ENCODE results near the gene APBA2. TPM values are rescaled to one million over a fixed set of nuclear protein-coding genes. Genes with fewer than 3 reads are reported as not detected.

The APBA2 gene
- total RNA-seq, 1 donor from 2014 or later, result 33.1 TPM

DNA sequence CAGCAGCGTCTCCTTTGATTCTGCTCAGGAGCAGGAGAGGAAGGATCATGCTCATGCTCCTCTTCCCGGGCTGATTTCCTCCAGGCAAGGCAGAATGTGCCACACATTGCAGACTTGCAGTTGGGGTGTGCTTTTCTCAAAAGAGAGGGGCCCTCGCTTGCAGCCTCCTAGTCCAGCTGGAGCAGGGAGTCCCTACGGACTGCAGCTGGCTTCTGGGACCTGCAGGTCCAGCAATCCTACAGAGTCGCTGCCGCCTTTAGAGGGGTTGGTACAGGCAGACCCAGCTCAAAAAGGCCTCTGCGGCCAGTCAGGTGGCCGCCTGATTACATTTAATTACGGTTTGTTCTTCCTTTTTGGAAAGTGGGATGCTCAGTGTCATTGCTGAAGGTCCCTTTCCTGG, 210.0 kb downstream of the APBA2 start:
- H3K9me3 Mint-ChIP-seq, result no peaks in the 10 kb centered on the region
- TF ChIP-seq, protein P1, sequence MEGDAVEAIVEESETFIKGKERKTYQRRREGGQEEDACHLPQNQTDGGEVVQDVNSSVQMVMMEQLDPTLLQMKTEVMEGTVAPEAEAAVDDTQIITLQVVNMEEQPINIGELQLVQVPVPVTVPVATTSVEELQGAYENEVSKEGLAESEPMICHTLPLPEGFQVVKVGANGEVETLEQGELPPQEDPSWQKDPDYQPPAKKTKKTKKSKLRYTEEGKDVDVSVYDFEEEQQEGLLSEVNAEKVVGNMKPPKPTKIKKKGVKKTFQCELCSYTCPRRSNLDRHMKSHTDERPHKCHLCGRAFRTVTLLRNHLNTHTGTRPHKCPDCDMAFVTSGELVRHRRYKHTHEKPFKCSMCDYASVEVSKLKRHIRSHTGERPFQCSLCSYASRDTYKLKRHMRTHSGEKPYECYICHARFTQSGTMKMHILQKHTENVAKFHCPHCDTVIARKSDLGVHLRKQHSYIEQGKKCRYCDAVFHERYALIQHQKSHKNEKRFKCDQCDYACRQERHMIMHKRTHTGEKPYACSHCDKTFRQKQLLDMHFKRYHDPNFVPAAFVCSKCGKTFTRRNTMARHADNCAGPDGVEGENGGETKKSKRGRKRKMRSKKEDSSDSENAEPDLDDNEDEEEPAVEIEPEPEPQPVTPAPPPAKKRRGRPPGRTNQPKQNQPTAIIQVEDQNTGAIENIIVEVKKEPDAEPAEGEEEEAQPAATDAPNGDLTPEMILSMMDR (IDR thresholded peaks at IDR 0.05; ENCODE audit: unreplicated experiment), result no peak
- H3K4me3 Mint-ChIP-seq, result no peak overlapping the region
- H3K27ac Mint-ChIP-seq, result no peak overlapping the region
- H3K4me1 Mint-ChIP-seq, result no peaks in the 10 kb centered on the region
- DNase-seq (ENCODE audit: low spot score in 2 of 2, unreplicated experiment in 2 of 2), result no peak
- peaks cover 9% of the 10 kb centered on the region for H3K36me3 Mint-ChIP-seq
- H3K27me3 Mint-ChIP-seq (ENCODE audit: low read depth), result no peaks in the 10 kb centered on the region

DNA sequence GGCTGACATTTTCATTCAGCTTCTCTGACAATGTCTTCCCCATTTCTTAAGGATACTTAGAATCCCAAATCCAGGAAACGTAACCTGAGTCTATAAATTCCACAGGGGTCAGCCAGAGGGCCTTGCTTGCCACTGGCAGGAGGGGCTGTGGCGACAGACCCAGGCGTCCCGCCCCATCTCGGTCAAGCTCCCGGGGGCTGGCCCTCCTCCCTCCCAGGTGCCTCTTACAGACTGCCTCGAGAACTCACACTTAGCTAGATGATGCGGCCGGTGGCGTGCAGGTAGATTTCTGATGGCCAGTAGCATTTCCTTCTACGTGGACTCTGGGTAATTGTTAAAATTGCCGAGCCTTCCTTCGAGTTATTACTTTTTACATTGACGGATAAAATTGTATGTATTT, 211.4 kb downstream of the APBA2 start:
- TF ChIP-seq, protein P1 (IDR thresholded peaks at IDR 0.05; ENCODE audit: unreplicated experiment), result no peak
- DNase-seq (ENCODE audit: low spot score in 2 of 2, unreplicated experiment in 2 of 2), result no peak
- Mint-ChIP-seq H3K27me3 (ENCODE audit: low read depth) (no peaks in the 10 kb centered on the region), H3K4me3 (no peak overlapping the region), H3K4me1 (no peaks in the 10 kb centered on the region), H3K36me3 (peaks cover 9% of the 10 kb centered on the region), H3K27ac (no peak overlapping the region), H3K9me3 (no peaks in the 10 kb centered on the region)

DNA sequence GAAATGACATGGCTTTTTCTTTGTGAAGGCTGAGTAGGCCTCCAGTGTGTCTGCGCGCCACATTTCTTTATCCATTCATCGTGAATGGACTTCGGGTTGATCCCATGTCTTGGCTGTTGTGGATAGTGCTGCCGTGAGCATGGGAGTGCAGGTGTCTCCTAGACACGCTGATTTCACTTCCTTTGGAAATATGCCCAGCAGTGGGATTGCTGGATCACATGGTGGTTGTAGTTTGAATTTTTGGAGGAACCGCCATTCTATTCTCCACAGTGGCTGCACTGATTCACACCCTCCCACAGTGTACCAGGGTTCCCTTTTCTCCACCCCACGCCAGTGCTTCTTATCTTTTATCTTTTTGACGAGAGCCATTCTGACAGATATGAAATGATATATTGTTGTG, 212.2 kb downstream of the APBA2 start:
- H3K4me3 Mint-ChIP-seq, result no peak overlapping the region
- no peak overlapping the region for H3K27ac Mint-ChIP-seq
- H3K4me1 Mint-ChIP-seq, result no peaks in the 10 kb centered on the region
- no peaks in the 10 kb centered on the region for H3K27me3 Mint-ChIP-seq (ENCODE audit: low read depth)
- DNase-seq (ENCODE audit: low spot score in 2 of 2, unreplicated experiment in 2 of 2), result no peak
- H3K36me3 Mint-ChIP-seq, result peaks cover 9% of the 10 kb centered on the region
- TF ChIP-seq, protein P1 (IDR thresholded peaks at IDR 0.05; ENCODE audit: unreplicated experiment), result no peak
- H3K9me3 Mint-ChIP-seq, result no peaks in the 10 kb centered on the region

DNA sequence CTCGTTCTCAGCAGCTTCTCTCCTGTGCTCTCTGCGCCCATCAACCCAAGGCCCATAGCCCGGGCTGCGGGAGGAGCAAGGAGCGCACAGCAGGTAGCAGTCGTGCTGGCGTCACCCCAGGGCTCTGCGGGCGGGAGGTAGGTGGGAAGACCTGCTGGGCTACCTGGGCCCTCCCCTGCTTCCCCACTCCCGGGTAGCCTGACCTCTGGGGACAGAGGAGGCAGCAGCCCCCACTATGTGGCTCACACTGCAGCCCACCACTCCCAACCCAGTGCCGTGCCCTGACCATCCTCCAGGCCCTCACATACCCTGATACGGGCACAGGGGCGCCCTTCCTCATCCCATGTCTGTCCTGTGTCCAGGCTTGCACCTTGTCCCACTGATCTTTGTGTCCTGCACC, 212.9 kb downstream of the APBA2 start:
- no peaks in the 10 kb centered on the region for H3K9me3 Mint-ChIP-seq
- TF ChIP-seq, protein P1 (IDR thresholded peaks at IDR 0.05; ENCODE audit: unreplicated experiment), result no peak
- no peak for DNase-seq (ENCODE audit: low spot score in 2 of 2, unreplicated experiment in 2 of 2)
- no peak overlapping the region for H3K4me3 Mint-ChIP-seq
- no peaks in the 10 kb centered on the region for H3K27me3 Mint-ChIP-seq (ENCODE audit: low read depth)
- no peaks in the 10 kb centered on the region for H3K4me1 Mint-ChIP-seq
- no peak overlapping the region for H3K27ac Mint-ChIP-seq
- H3K36me3 Mint-ChIP-seq, result peaks cover 9% of the 10 kb centered on the region

DNA sequence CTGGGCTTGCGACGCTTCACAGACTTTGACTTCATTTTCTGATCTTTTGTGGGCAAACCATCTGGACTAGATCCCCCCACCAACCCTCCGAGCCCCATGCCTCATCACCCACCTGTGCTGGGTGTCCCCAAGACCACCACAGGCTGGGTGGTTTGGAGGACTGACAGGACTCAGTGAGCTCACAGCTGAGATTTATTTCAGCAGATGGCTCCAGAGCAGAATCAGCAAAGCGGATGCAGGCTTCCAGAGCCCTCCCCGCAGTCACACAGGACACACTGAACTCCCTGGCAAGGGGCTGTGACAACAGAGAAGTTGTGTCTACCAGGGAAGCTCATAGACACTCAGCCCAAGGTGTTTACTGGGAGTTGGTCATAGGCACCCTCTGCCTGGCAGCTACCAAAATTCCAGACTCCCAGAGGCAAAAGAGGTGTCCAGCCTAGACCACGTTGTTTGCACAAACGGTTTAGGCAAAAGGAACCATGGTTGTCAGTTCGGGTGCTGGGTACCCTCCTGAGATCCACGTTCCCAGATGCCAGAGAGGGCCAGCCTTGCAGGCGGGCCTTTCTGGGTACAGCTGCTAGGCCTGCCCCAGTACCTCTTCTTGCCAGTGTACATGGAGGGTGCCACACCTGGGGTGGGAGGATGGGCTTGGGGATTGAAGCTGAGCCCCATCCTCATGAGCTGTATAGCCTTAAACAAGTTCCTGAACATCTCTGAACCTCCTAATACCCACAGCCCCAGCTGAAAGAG, 213.5 kb downstream of the APBA2 start:
- TF ChIP-seq, protein P1 (IDR thresholded peaks at IDR 0.05; ENCODE audit: unreplicated experiment), result no peak
- Mint-ChIP-seq H3K27me3 (ENCODE audit: low read depth) (no peaks in the 10 kb centered on the region), H3K4me3 (no peak overlapping the region), H3K4me1 (no peaks in the 10 kb centered on the region), H3K27ac (no peak overlapping the region), H3K36me3 (peaks cover 9% of the 10 kb centered on the region), H3K9me3 (no peaks in the 10 kb centered on the region)
- DNase-seq (ENCODE audit: low spot score in 2 of 2, unreplicated experiment in 2 of 2), result no peak
